Measurements from ENCODE around the gene PJVK.

Gene PJVK

GRCh38 chr2:178426388-178426787 is 24.8 kb upstream of the PJVK start:
- DNase-seq (ENCODE audit: low read depth, low spot score): no peak
- ChIA-PET CTCF (interaction anchor here (7.5 kb wide), 1 partner anchor 12 kb away, joined by 54 read pairs; no protein-coding TSS in a partner anchor), POLR2A (no interaction called here)
- TF ChIP-seq, protein P1, sequence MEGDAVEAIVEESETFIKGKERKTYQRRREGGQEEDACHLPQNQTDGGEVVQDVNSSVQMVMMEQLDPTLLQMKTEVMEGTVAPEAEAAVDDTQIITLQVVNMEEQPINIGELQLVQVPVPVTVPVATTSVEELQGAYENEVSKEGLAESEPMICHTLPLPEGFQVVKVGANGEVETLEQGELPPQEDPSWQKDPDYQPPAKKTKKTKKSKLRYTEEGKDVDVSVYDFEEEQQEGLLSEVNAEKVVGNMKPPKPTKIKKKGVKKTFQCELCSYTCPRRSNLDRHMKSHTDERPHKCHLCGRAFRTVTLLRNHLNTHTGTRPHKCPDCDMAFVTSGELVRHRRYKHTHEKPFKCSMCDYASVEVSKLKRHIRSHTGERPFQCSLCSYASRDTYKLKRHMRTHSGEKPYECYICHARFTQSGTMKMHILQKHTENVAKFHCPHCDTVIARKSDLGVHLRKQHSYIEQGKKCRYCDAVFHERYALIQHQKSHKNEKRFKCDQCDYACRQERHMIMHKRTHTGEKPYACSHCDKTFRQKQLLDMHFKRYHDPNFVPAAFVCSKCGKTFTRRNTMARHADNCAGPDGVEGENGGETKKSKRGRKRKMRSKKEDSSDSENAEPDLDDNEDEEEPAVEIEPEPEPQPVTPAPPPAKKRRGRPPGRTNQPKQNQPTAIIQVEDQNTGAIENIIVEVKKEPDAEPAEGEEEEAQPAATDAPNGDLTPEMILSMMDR (IDR thresholded peaks at IDR 0.05; ENCODE audit: insufficient read depth, low read length, missing control alignments): no peak
- H3K4me3 ChIP-seq (ENCODE audit: low read depth, low read length): no peak overlapping the region

- no peak for DNase-seq (ENCODE audit: low read depth, low spot score)
- TF ChIP-seq, protein P1 (IDR thresholded peaks at IDR 0.05; ENCODE audit: insufficient read depth, low read length, missing control alignments): no peak
- ChIA-PET CTCF (interaction anchor here (1.5 to 7.5 kb wide), 5 partner anchors 8 to 315 kb away, joined by 4 to 54 read pairs (median 10); partner anchors contain the start of gene RBM45), POLR2A (no interaction called here)
- no peak overlapping the region for H3K4me3 ChIP-seq (ENCODE audit: low read depth, low read length)
Measured at GRCh38 chr2:178427458-178427857, 23.7 kb upstream of the PJVK start.

GRCh38 chr2:178428396-178428806 is 22.8 kb upstream of the PJVK start:
- POLR2A ChIA-PET: interaction anchor here (1.0 kb wide), 1 partner anchor 14 kb away, joined by 3 read pairs; no protein-coding TSS in a partner anchor
- CTCF ChIA-PET: interaction anchor here (1.2 to 7.5 kb wide), 8 partner anchors 9 to 316 kb away, joined by 3 to 54 read pairs (median 6); partner anchors contain the start of gene RBM45
- TF ChIP-seq, protein P1 (IDR thresholded peaks at IDR 0.05; ENCODE audit: insufficient read depth, low read length, missing control alignments): no peak

GRCh38 chr2:178429336-178429735 is 21.8 kb upstream of the PJVK start:
- no peak for DNase-seq (ENCODE audit: low read depth, low spot score)
- TF ChIP-seq, protein P1 (IDR thresholded peaks at IDR 0.05; ENCODE audit: insufficient read depth, low read length, missing control alignments): no peak
- ChIA-PET POLR2A (interaction anchor here (1.0 kb wide), 1 partner anchor 15 kb away, joined by 3 read pairs; no protein-coding TSS in a partner anchor), CTCF (interaction anchor here (1.2 to 7.5 kb wide), 4 partner anchors 8 to 15 kb away, joined by 3 to 54 read pairs (median 10); no protein-coding TSS in a partner anchor)
- H3K4me3 ChIP-seq (ENCODE audit: low read depth, low read length): no peak overlapping the region

More at GRCh38 chr2:178428396-178428806, 22.8 kb upstream of the PJVK start:
- H3K4me3 ChIP-seq (ENCODE audit: low read depth, low read length): no peak overlapping the region
- DNase-seq (ENCODE audit: low read depth, low spot score): no peak

GRCh38 chr2:178436662-178437061 is 14.5 kb upstream of the PJVK start:
- DNase-seq (ENCODE audit: low read depth, low spot score): no peak
- TF ChIP-seq, protein P1 (IDR thresholded peaks at IDR 0.05; ENCODE audit: insufficient read depth, low read length, missing control alignments): no peak
- POLR2A ChIA-PET: no interaction called here
- no peak overlapping the region for H3K4me3 ChIP-seq (ENCODE audit: low read depth, low read length)
- CTCF ChIA-PET: interaction anchor here (2.3 to 2.5 kb wide), 2 partner anchors 17 to 22 kb away, joined by 7 to 9 read pairs; no protein-coding TSS in a partner anchor

DNA sequence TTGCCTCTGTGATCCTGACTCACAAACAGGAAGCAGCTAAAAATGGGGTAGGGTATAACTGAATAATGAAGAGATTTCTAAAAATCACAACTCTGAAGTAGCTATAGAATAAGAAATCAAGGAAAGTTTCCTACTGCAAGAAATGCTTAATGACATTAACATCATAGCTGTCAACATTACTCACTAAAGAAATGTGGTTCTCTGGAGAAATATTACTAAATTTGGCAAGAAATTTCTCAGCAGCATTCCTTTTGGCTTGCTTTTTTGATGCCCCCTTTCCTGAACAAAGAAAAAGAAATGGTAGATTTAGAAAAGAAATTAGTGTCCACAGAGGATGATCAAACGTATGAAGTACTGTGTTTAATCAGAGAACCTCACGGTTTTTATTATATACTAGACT is 9.8 kb upstream of the PJVK start:
- ChIA-PET POLR2A (interaction anchor here (1.5 kb wide), 1 partner anchor 9 kb away, joined by 3 read pairs; the partner anchor contains the start of genes PJVK and PRKRA), CTCF (interaction anchor here (0.9 to 1.3 kb wide), 3 partner anchors 27 to 329 kb away, joined by 3 to 4 read pairs (median 3); partner anchors contain the start of gene RBM45)
- TF ChIP-seq, protein P1 (IDR thresholded peaks at IDR 0.05; ENCODE audit: insufficient read depth, low read length, missing control alignments): no peak

More for the DNA sequence above, 9.8 kb upstream of the PJVK start:
- H3K4me3 ChIP-seq (ENCODE audit: low read depth, low read length): no peak overlapping the region
- no peak for DNase-seq (ENCODE audit: low read depth, low spot score)

Data from AG04449 (cell line).